ENCODE data around the gene KNL1. TPM values are rescaled to one million over a fixed set of nuclear protein-coding genes. Genes with fewer than 3 reads are reported as not detected.

The KNL1 gene
- total RNA-seq, 1 experiment from 2014 or later = 11.4 TPM

DNA sequence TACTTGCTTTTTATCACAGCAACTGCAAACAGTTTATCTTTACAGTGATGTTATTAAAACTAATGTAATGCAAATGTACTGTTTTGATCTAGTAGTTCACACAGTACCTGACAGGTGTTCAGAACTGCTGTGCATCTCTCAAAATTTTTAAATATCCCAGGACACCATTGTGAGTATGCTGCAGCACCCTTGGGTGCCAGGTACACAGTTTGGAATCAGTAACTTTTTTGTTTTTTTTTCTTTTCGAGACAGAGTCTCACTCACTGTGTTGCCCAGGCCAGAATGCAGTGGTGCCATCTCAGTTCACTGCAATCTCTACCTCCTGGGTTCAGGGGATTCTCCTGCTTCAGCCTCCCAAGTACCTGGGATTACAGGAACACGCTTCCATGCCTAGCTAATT is 3.0 kb downstream of the KNL1 start:
- Mint-ChIP-seq H3K36me3 (ENCODE audit: insufficient read depth, unreplicated experiment) (peaks cover 7% of the 10 kb centered on the region), H3K9me3 (ENCODE audit: unreplicated experiment) (no peaks in the 10 kb centered on the region), H3K4me1 (ENCODE audit: insufficient read depth, unreplicated experiment) (peaks cover 6% of the 10 kb centered on the region), H3K27ac (ENCODE audit: low read depth, unreplicated experiment) (no peak overlapping the region), H3K4me3 (ENCODE audit: unreplicated experiment) (no peak overlapping the region), H3K27me3 (ENCODE audit: insufficient read depth, unreplicated experiment) (no peaks in the 10 kb centered on the region)
- CTCF ChIA-PET = no interaction called here
- DNase-seq (ENCODE audit: unreplicated experiment) = no peak
- BruUV-seq (replicated peaks) = no TSS peak
- POLR2A ChIA-PET = no interaction called here
- intact Hi-C loops (cut with micrococcal nuclease) = loop anchor here (10.0 kb wide), 1 partner anchor 168 kb away; the partner anchor contains the start of genes C15orf62 and GCHFR
- TF ChIP-seq, protein P1, sequence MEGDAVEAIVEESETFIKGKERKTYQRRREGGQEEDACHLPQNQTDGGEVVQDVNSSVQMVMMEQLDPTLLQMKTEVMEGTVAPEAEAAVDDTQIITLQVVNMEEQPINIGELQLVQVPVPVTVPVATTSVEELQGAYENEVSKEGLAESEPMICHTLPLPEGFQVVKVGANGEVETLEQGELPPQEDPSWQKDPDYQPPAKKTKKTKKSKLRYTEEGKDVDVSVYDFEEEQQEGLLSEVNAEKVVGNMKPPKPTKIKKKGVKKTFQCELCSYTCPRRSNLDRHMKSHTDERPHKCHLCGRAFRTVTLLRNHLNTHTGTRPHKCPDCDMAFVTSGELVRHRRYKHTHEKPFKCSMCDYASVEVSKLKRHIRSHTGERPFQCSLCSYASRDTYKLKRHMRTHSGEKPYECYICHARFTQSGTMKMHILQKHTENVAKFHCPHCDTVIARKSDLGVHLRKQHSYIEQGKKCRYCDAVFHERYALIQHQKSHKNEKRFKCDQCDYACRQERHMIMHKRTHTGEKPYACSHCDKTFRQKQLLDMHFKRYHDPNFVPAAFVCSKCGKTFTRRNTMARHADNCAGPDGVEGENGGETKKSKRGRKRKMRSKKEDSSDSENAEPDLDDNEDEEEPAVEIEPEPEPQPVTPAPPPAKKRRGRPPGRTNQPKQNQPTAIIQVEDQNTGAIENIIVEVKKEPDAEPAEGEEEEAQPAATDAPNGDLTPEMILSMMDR (IDR thresholded peaks at IDR 0.05; ENCODE audit: unreplicated experiment) = no peak

DNA sequence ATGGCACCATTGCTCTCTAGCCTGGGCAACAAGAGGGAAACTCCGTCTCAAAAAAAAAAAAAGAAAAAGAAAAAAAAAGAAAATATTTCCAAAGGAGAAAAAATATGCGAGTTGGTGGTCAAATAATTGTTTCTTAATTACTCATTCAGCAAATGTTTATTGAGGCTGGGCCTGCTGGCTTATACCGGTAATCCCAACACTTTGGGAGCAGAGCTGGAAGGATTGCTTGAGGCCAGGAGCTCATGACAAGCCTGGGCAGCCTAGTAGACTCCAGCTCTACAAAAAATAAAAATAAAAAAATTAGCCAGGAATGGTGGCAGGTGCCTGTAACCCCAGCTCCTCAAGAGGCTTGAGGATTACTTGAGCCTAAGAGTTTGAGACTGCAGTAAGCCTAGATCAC is 4.1 kb downstream of the KNL1 start:
- DNase-seq (ENCODE audit: unreplicated experiment) = no peak
- intact Hi-C loops (cut with micrococcal nuclease) = loop anchor here (10.0 kb wide), 1 partner anchor 167 kb away; the partner anchor contains the start of genes C15orf62 and GCHFR
- Mint-ChIP-seq H3K36me3 (ENCODE audit: insufficient read depth, unreplicated experiment) (peaks cover 7% of the 10 kb centered on the region), H3K27me3 (ENCODE audit: insufficient read depth, unreplicated experiment) (no peaks in the 10 kb centered on the region), H3K9me3 (ENCODE audit: unreplicated experiment) (no peaks in the 10 kb centered on the region), H3K4me1 (ENCODE audit: insufficient read depth, unreplicated experiment) (peaks cover 6% of the 10 kb centered on the region), H3K27ac (ENCODE audit: low read depth, unreplicated experiment) (no peak overlapping the region), H3K4me3 (ENCODE audit: unreplicated experiment) (no peak overlapping the region)
- TF ChIP-seq, protein P1 (IDR thresholded peaks at IDR 0.05; ENCODE audit: unreplicated experiment) = no peak
- POLR2A ChIA-PET = interaction anchor here (0.6 to 1.2 kb wide), 3 partner anchors 11 to 248 kb away, joined by 3 to 4 read pairs (median 4); no protein-coding TSS in a partner anchor
- BruUV-seq (replicated peaks) = no TSS peak
- CTCF ChIA-PET = interaction anchor here (0.6 to 1.4 kb wide), 3 partner anchors 96 to 586 kb away, joined by 3 to 7 read pairs (median 3); no protein-coding TSS in a partner anchor

DNA sequence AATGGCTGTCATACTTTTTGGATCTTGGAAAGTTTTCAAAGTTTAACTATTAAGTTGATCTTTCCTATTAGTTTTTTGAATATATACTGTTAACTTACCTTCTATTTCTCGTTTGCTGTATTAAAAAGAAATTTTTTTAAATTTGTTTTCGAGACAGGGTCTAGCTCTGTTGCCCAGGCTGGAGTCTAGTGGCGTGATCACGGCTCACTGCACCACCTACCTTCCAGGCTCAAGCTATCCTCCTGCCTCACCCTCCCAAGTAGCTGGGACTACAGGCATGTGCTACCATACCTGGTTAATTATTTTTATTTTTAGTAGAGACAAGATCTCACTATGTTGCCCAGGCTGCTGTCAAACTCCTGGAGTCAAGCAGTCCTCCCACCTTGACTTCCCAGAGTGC is 4.6 kb downstream of the KNL1 start:
- TF ChIP-seq, protein P1 (IDR thresholded peaks at IDR 0.05; ENCODE audit: unreplicated experiment) = no peak
- Mint-ChIP-seq H3K27ac (ENCODE audit: low read depth, unreplicated experiment) (no peak overlapping the region), H3K9me3 (ENCODE audit: unreplicated experiment) (no peaks in the 10 kb centered on the region), H3K27me3 (ENCODE audit: insufficient read depth, unreplicated experiment) (no peaks in the 10 kb centered on the region), H3K4me1 (ENCODE audit: insufficient read depth, unreplicated experiment) (peaks cover 6% of the 10 kb centered on the region), H3K4me3 (ENCODE audit: unreplicated experiment) (no peak overlapping the region), H3K36me3 (ENCODE audit: insufficient read depth, unreplicated experiment) (peaks cover 4% of the 10 kb centered on the region)
- ChIA-PET POLR2A (interaction anchor here (1.0 to 1.2 kb wide), 2 partner anchors 10 to 247 kb away, joined by 4 read pairs; no protein-coding TSS in a partner anchor), CTCF (interaction anchor here (0.5 to 1.4 kb wide), 5 partner anchors 21 to 586 kb away, joined by 3 to 7 read pairs (median 3); no protein-coding TSS in a partner anchor)
- intact Hi-C loops (cut with micrococcal nuclease) = loop anchor here (10.0 kb wide), 1 partner anchor 166 kb away; the partner anchor contains the start of genes C15orf62 and GCHFR
- DNase-seq (ENCODE audit: unreplicated experiment) = no peak
- no TSS peak for BruUV-seq (replicated peaks)

DNA sequence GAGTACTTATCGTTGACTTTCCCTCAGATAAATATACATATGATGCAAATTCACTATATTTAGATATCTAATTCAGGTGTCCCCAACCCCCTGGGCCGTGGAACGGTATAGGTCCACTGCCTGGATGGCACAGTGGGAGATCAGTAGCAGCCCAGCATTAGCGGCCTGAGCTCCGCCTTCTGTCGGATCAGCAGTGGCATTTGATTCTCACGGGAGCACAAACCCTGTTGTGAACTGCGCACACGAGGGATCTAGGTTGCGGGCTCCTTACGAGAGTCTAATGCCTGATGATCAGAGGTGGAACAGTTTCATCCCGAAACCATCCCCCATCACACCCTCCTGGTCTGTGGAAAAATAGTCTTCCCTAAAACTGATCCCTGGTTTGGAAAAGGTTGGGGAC is 6.9 kb downstream of the KNL1 start:
- intact Hi-C loops (cut with micrococcal nuclease) = no loop called here
- ChIA-PET POLR2A (interaction anchor here (0.8 kb wide), 1 partner anchor 11 kb away, joined by 6 read pairs; no protein-coding TSS in a partner anchor), CTCF (interaction anchor here (1.6 kb wide), 1 partner anchor 8 kb away, joined by 5 read pairs; no protein-coding TSS in a partner anchor)
- Mint-ChIP-seq H3K36me3 (ENCODE audit: insufficient read depth, unreplicated experiment) (no peaks in the 10 kb centered on the region), H3K27me3 (ENCODE audit: insufficient read depth, unreplicated experiment) (no peaks in the 10 kb centered on the region), H3K9me3 (ENCODE audit: unreplicated experiment) (no peaks in the 10 kb centered on the region), H3K27ac (ENCODE audit: low read depth, unreplicated experiment) (no peak overlapping the region), H3K4me1 (ENCODE audit: insufficient read depth, unreplicated experiment) (no peaks in the 10 kb centered on the region), H3K4me3 (ENCODE audit: unreplicated experiment) (no peak overlapping the region)
- BruUV-seq (replicated peaks) = no TSS peak
- TF ChIP-seq, protein P1 (IDR thresholded peaks at IDR 0.05; ENCODE audit: unreplicated experiment) = no peak
- DNase-seq (ENCODE audit: unreplicated experiment) = no peak
